HG02938 (cell line): ENCODE results near the gene SCCPDH.
"Not testable (repeated sequence)": the region's sequence is repeated elsewhere in the genome, so short reads cannot be mapped to it uniquely, and the experiment has no call there.

Experiments used
- ATAC-seq: cut with Tn5 transposase; IDR thresholded peaks from one replicate; pipeline ENCODE4 v1.9.1; 2021; ENCODE audit warnings: mild to moderate bottlenecking, moderate library complexity; ENCODE audit not compliant: unreplicated experiment

The SCCPDH gene, protein sequence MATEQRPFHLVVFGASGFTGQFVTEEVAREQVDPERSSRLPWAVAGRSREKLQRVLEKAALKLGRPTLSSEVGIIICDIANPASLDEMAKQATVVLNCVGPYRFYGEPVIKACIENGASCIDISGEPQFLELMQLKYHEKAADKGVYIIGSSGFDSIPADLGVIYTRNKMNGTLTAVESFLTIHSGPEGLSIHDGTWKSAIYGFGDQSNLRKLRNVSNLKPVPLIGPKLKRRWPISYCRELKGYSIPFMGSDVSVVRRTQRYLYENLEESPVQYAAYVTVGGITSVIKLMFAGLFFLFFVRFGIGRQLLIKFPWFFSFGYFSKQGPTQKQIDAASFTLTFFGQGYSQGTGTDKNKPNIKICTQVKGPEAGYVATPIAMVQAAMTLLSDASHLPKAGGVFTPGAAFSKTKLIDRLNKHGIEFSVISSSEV

DNA sequence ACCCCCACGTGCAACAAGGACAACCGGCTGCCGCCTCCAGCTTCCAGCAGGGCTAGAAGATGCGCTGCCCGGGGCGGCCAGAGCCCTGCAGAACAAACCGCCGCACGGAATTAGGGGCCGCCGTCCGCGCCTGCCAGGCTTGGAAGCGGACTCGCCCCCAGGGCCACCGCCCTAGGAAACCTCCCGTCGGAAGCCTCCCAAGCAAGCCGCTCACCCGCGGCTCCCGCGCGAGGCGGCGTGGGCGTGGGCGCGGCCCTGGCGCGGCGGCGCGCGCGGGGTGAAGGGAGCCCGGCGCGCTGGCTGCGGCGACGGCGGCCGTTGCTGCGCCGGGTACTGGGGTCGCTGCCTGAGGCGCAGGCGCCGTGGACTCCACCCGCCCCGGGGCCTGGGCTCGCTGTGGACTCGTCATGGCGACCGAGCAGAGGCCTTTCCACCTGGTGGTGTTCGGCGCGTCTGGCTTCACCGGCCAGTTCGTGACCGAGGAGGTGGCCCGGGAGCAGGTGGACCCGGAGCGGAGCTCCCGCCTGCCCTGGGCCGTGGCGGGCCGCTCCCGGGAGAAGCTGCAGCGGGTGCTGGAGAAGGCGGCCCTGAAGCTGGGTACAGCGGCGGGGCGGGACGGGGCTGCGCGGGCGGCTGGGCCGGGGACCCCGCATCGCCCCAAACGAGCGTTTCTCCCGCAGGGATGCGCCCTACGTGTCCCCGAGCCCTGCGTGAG, at the start of gene SCCPDH:
SCCPDH (plus strand) TSS at position 394 of the 715 bp plus-strand sequence; CDS start at position 408, 14 bp downstream.
- ATAC-seq, result peak; percentile 86

DNA sequence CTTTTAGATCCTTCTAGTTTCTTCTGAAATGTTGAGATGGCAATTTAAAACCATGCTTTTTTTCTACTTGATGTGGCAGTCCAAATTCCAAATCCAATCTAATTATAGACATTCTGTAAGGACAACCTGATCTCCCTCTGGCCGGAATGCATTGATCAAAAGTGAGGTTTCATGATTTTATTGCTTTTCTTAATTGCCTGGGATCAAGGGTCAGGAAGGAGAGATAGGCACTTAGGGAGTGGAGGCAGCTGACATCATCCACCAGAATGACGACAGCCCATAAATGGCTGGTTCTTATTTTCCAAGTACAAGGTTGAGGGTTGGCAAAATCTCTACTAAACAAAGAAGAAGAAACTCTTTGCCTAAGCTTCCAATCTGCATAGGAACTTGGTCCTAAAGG, 46.4 kb upstream of the SCCPDH start:
- ATAC-seq, result no peak

DNA sequence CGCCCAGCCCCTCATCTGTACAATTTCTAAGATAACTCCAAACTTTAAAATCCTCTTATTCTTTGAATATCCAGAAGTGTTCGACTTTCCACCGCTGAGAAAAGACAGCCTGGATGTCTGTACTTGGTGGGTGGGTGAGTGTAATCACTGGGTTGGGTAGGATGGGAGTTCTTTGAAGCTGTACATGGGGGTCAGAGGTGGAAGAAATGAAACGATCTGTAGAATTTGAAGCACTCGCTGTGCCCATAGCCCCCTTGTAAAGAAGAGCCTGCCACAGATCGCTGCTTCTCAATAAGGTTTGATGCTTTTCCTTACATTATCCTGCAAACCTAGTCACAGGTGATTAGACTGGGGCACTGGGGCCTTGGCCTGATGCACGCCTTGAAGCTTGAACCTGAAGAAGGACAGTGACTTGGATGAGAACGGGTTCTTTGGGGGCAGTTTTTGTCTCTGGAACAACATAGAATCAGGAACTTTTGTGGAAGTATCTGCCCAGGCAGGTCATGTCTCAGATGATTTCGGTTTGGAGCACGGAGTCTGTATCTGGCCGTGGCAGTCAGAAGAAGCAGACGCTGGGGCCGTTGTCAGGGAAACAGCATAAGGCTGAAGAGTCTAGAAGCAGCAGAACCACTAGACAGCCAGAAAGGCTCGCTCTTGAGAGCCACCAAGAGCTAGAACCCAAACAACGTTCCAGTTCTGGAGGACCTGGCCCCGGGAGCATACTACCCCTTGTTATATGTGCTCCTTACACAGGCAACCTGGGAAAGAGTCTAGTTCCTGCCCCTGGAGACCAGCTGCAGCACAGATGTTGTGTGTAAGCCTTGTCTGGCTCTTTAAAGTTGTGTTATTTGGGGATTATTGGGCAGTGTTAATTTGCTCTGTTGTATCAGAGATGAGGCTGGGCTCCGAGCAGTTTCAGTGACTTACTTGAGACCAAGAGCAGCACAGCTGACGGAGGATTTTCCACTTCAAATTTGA, 45.1 kb upstream of the SCCPDH start:
- no peak for ATAC-seq

DNA sequence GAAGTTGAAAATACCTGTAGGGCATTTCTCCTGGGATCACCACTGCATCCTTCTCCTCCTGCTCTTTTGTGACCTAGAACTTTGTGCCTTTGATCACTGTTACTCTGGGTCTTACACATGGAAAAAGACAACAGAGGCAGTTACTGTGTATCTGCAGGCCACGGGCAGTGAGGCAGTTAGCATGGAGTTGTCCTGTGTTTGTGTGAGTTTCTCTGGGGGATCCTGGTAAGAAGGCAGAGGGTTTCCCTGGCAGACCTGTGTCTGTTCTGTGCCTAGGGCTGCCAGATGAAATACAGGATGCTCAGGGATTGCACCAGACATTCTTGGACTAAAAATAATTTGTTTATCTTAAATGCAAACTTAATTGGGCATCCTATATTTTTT, 44.4 kb upstream of the SCCPDH start:
- ATAC-seq, result no peak

DNA sequence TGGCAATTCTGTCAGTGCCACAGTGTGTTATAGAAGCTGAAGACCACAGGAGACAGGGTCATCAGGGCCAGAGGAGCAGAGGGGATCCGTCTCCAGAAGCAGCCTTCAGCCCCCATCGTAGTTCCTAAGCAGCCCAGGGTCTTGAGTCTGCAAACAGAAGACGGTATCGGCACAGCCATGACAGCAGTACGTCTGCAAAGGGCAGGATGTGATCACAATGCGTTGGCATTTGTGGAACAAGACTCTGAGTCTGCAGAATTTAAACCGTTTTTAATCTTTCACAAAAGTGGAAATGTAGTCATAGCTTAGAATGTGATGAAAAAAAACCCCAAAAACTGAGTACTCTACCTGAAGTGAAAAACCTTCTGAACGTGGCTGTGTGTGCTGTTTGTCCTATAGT, 44.0 kb upstream of the SCCPDH start:
- no peak for ATAC-seq

DNA sequence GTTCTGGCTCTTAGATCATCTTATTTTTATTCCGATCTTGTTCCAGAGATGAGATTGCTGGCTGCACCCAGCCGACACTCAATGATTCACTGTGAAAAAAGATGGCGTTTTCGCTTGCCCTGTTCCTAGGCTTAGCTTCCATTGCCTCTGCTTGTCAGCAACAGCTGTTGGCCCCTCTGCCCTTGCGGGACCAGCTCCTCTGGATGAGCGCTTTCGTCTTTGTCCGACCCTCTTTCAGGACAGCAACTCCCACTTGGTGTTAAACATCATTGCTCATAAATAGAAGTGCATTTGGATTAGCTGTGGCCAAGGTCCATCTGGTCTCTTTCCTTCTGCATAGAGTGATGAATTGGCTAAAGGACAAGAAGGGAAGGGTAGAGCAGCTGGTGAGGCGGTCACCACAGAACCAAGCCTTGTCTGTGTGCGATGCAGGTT, 43.5 kb upstream of the SCCPDH start:
- ATAC-seq, result no peak

DNA sequence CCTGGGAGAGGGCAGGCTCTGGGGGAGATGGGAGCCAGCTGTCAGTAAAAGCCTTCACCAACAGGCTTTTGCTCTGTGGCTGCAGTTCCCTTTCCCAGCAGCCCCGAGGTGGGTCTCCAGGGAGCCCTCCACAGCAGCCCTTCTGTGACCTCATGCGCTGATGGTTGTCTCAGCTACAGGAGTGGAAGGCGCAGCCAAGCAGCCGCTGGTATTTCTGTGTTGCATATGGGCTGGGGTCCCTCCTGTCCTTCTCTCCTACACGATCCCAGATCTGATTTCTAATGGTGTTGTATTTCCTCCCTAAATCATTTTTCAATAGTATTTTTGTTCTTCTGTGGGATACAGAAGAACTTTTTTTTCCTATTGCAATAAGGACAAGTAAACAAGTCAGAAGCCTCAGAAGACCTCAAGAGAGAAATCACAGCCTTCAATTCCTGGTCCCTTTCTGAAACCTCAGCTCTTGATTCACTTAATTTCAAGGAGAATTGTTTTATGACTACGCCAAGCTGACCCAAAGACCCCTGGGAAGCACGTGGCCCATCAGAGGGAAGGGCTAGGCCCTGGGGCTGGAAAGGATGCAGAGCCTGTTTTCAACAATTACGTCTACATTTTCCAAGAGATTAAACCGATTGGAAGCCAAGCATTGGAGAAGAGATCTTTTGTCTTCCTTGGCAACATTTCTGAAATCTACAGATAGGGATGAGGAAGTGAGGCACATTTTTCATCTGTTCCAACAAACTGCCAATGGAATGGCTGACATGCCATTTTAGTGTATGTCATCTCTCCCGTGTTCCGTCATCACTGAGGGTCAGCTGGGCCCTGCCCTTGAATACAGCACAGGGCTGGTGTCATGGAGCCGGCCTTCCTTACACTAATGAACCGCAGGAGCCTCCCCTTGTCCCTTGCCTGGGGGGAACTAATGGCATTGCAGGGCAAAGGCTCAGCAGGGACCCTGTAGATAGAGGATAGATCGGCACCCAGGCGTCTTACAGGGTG, 42.0 kb upstream of the SCCPDH start:
- no peak for ATAC-seq

DNA sequence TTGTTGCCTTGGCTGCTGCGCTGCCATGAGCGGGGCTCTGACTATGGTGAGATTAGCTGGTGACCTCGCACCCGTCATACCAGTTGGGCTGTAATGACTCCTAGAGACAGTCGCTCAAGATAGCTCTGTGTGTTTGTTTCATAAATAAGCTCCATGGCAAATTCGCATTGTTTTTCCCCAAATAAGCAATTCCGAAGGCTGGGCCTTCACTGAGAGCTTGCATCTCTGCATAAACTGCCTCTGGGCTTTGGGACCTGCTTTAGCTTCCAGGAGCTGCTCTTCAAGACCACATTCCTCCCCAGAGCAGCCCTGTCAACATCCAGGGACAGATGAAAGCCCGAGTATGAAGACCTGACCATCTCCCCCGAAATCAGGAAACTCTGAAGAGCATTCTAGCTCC, 40.7 kb upstream of the SCCPDH start:
- no peak for ATAC-seq

DNA sequence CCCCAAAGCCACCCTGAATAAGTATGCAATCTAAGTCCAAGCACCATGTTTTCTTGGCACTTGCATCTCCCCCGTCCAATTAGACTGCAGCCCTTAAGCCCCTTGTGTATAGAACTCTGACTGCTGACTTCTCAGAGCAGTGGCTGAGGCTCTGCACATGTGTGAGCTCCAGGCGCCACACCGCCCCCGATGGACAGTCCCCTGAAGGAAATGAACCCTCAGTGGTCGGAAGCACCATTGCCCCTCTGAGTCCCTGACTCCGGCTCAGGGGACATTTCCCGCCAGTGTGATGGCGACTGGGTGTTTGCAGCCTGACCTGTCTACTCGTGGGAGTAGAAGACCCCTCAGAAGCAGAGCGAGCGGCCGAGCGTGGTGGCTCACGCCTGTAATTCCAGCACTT, 37.2 kb upstream of the SCCPDH start:
- no peak for ATAC-seq

DNA sequence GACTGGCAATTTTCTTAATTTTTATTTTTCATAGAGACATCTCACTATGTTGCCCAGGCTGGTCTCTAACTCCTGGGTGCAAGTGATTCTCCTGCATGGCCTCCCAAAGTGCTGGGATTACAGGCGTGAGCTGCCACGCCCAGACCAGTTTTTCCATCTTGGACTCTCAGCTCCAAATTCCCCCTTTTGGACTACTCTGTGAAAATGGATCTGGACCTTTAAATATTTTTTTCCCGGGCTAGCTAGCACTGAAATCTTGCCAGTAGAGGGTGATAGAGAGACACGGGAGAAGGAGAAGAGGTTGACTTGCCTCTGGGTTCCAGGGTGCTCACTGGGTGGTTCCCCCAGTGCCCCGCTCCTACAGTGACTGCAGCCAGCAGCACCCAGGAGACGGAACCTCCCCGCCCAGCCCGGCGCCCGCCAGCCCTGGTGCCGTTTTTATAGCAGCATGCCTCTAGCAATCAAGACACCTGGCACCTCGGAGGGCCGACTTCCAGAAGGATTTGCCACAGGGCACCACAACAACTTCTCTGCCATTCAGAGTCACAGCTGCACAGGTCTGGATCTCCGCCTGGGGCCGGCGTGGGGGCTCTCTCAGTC, 34.7 kb upstream of the SCCPDH start:
- ATAC-seq, result peak; percentile 80

DNA sequence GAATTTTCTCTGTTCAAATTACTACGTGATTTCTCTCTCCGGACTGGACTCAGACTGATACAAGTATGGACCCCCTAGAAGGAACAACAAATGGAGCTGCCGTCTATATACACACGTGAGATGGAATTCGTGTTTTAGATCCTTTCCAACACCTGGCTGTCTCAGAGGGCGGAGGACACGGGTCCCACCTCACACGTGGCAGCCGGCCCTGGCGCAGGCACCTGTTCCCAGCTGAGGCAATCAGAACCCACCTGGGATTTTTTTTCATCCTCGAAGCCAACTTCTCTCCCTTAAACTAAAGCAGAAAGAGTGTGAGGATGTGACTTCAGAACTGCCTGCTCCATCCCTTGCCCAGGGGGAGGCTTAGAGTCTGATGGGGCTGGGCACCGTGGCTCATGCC, 34.1 kb upstream of the SCCPDH start:
- no peak for ATAC-seq

DNA sequence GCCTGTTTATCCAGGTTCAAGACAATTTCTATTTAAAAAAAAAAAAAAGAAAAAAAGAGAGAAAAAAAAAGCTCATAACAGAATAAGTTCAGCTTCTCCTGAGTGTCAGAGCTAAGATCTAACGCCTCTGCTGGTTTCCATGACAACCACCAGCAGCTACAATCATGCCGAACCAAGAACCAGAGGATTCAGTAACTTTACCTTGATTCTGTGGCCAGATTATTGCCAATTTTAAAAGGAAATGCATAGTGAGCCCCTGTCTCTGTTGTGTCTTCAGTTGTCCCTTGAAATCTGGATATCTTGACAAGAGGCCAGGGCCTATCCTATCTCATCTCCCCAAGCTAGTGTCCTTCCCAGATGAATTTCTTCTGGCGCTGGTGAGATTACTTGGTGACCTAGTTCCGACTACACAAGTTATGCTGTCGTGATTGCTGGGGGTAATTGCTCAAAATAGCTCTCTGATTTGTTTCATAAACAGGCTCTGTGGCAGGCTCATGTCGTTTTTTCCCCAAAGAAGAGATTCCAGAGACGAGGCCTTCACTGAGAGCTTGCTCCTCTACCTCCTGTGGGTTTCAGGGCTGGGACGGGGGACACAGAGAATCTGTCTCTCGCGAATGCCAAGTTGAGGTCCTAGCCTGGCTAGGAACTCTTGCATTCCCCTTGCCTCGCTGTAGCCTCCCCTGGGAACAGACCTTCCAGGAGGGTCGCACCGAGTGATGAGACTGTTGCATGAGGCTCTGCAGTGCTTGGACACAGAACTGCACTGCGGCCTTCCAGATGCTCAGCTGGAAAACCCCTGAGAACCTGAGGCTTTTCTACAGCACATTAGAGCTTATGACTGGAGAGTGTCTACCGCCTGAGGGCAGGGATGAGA, 32.4 kb upstream of the SCCPDH start:
- no peak for ATAC-seq

DNA sequence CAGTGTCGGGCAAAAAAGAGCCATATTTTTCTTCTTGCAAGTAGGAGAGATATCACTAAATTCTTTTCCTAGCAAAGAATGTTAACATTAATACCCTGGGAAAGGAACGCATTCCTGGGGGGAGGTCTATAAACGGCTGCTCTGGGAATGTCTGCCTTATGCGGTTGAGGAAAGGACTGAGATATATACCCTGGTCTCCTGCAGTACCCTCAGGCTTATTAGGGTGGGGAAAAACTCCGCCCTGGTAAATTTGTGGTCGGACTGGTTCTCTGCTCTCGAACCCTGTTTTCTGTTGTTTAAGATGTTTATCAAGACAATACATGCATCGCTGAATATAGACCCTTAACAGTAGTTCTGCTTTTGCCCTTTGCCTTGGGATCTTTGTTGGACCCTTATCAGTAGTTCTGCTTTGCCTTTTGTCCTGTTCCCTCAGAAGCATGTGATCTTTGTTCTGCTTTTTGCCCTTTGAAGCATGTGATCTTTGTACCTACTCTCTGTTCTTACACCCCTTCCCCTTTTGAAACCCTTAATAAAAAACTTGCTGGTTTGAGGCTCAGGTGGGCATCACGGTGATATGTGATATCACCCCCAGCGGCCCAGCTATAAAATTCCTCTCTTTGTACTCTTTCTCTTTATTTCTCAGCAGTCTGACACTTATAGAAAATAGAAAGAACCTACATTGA, 29.9 kb upstream of the SCCPDH start:
- not testable (repeated sequence) for ATAC-seq

DNA sequence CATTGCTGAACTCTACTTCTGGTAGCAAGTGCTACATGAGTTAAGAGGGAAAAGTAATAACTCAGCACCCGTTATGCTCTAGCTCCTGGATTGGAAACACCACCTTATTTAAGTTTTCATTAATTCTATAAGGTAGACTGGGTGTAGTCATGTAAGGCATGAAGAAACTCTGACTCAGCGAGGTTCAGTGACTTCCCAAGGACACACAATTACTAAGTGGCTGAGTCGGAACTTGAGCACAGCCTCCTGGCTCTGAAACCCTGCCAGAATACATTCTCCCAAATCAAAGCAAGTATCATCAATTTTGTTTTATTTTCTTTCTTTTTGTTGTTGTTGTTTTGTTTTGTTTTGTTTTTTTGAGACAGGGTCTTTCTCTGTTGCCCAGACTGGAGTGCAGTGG, 29.1 kb upstream of the SCCPDH start:
- no peak for ATAC-seq

DNA sequence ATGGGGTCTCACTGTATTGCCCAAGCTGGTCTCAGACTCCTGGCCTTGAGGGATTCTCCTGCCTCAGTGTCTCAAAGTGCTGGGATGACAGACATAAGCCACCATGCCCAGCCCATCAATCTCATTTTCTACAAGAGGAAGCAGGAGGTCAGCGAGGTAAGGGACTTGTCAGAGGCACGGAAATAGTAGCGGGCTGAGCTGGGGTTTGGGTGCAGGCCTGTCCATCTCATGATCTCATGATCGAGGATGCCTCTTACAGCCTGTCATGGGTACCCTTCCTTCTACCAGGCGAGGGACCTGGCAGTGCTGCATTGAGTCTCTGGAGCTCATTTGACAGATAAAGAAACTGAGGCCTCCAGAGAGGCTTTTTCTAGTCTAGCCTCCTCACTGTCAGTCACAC, 28.5 kb upstream of the SCCPDH start:
- no peak for ATAC-seq

DNA sequence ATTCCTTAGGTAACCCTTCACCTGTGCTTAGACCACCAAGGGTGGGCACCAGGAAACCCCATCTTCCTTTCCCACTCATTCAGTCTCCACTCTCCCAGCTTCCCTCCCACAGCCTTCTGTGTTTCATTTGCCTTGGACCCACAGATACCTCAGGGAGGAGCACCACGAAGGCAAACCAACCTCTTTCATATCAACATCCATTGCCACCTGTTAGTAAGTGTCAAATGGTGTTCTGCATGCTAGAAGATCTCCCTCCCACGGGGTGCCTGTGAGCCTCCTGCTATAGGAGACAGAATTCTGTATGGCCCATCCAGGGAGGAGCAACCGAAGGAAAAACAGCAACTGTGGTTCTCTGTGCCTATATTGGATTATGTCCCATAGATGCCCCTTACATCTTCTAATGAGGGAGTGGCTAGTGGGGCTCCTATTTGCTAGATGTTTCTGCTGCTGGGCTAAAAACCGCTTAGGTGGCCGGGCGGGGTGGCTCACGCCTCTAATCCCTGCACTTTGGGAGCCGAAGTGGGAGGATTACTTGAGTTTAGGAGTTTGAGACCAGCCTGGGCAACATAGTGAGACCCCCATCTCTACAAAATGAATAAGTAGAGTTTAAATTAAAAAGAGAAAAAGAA, 25.6 kb upstream of the SCCPDH start:
- no peak for ATAC-seq

DNA sequence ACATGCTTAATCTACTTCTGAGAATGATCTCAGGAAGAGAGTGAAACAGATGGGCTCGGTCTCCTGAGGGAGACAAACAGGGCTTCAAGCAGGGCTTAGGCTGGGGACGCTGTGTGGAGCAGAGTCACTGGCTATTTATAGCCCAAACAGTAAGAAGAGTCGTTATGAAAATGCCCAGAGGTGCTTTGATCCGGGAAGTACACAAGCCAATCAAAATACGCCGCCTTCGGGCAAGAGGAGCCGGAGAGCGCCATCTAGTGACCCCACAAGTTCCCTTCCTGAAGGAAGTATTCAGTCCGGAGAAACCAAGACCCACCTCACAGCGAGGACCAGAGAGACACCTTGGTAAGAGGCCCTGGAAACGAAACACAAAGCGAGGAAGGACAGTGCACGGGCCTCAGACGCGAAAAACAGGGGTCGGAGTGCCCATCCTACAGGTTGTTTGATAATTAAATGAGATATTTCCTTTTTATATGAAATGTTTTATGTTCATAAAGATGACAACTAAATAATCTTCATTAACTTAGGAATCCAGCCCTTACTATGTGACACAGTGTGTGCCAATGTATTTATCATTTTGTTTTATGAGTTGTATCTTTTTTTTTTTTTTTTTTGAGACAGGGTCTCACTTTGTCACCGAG, 25.0 kb upstream of the SCCPDH start:
- ATAC-seq, result peak; percentile 99
